Mesendoderm (in vitro differentiated cells): ENCODE measurements around the gene CHRD.
"Not testable (repeated sequence)": the region's sequence is repeated elsewhere in the genome, so short reads cannot be mapped to it uniquely, and the experiment has no call there.

Experiments
- DNase-seq: peaks from one replicate; pipeline ENCODE4 v3.0.0; 2013
- H2AK5ac ChIP-seq: 2 replicates; pipeline ENCODE4 v1.6.1; 2013; ENCODE audit warnings: low read length, inconsistent platforms
- H2BK120ac ChIP-seq: 2 replicates; pipeline ENCODE4 v1.6.1; 2013; ENCODE audit warnings: low read depth, mild to moderate bottlenecking, low read length, moderate library complexity, mixed read lengths
- H2BK15ac ChIP-seq: replicated peaks from 2 replicates; pipeline ENCODE4 v1.6.1; 2013; ENCODE audit warnings: low read depth, mild to moderate bottlenecking, moderate library complexity
- H2BK5ac ChIP-seq: 2 replicates; pipeline ENCODE4 v1.6.1; 2013; ENCODE audit warnings: low read length, inconsistent platforms
- H3K18ac ChIP-seq: 2 replicates; pipeline ENCODE4 v1.6.1; 2013; ENCODE audit warnings: mild to moderate bottlenecking, low read length, mixed read lengths
- H3K23ac ChIP-seq: one replicate; pipeline ENCODE4 v1.6.1; 2013; ENCODE audit warnings: low read length
- H3K27ac ChIP-seq: 2 replicates; pipeline ENCODE4 v1.5.1; 2013; ENCODE audit warnings: low read depth, mild to moderate bottlenecking, inconsistent platforms, low read length, moderate library complexity
- H3K27me3 ChIP-seq: 2 replicates; pipeline ENCODE4 v1.6.1; 2013; ENCODE audit warnings: low read length, control low read depth, mild to moderate bottlenecking, inconsistent platforms; ENCODE audit not compliant: insufficient read depth, poor library complexity
- H3K36me3 ChIP-seq: 2 replicates; pipeline ENCODE4 v1.6.1; 2013; ENCODE audit warnings: low read length, inconsistent platforms; ENCODE audit not compliant: control insufficient read depth, insufficient read depth
- H3K4ac ChIP-seq: one replicate; pipeline ENCODE4 v1.6.1; 2013; ENCODE audit warnings: low read depth, mild to moderate bottlenecking, low read length, moderate library complexity
- H3K4me1 ChIP-seq: 2 replicates; pipeline ENCODE4 v1.6.1; 2013; ENCODE audit warnings: low read depth, low read length, inconsistent platforms; ENCODE audit not compliant: control insufficient read depth
- H3K4me2 ChIP-seq: 2 replicates; pipeline ENCODE4 v1.6.1; 2013; ENCODE audit warnings: low read length
- H3K4me3 ChIP-seq: 2 replicates; pipeline ENCODE4 v1.5.1; 2013; ENCODE audit warnings: mild to moderate bottlenecking, low read length
- H3K56ac ChIP-seq: one replicate; pipeline ENCODE4 v1.6.1; 2013; ENCODE audit warnings: low read length
- H3K79me1 ChIP-seq: 2 replicates; pipeline ENCODE4 v1.6.1; 2013; ENCODE audit warnings: low read length, inconsistent platforms
- H3K79me2 ChIP-seq: 2 replicates; pipeline ENCODE4 v1.6.1; 2013; ENCODE audit warnings: mild to moderate bottlenecking, low read length; ENCODE audit not compliant: control insufficient read depth, insufficient read depth
- H3K9ac ChIP-seq: 2 replicates; pipeline ENCODE4 v1.6.1; 2013; ENCODE audit warnings: low read length, inconsistent platforms
- H4K5ac ChIP-seq: one replicate; pipeline ENCODE4 v1.6.1; 2013; ENCODE audit warnings: low read length
- H4K8ac ChIP-seq: one replicate; pipeline ENCODE4 v1.6.1; 2013; ENCODE audit warnings: low read depth, mild to moderate bottlenecking, control low read depth, low read length, moderate library complexity
- WGBS: extraction: QIAGEN DNeasy Blood & Tissue Kit; methylation state at CpG from one replicate; pipeline ENCODE4 v1.1.7; 2013; ENCODE audit warnings: low lambda C conversion rate, missing lambda C conversion rate; ENCODE audit not compliant: insufficient coverage; ENCODE audit errors: extremely low coverage; 5-methylcytosine and 5-hydroxymethylcytosine counted together

Gene CHRD

GRCh38 chr3:184338511-184338945 is 41.3 kb upstream of the CHRD start:
- H3K27ac ChIP-seq, result no peak overlapping the region
- no peaks in the 10 kb centered on the region for H3K79me2 ChIP-seq
- no peak overlapping the region for H3K56ac ChIP-seq
- H2BK15ac ChIP-seq, result no peak overlapping the region
- no peak overlapping the region for H3K9ac ChIP-seq
- no peak overlapping the region for H2AK5ac ChIP-seq
- no peak overlapping the region for H3K4me2 ChIP-seq
- H3K18ac ChIP-seq, result no peak overlapping the region
- no peak overlapping the region for H4K5ac ChIP-seq
- no peak overlapping the region for H4K8ac ChIP-seq
- H3K4me1 ChIP-seq, result peaks cover 3% of the 10 kb centered on the region
- peaks cover 7% of the 10 kb centered on the region for H3K36me3 ChIP-seq
- peaks cover 3% of the 10 kb centered on the region for H3K79me1 ChIP-seq
- DNase-seq, result peak; percentile 93
- H3K27me3 ChIP-seq, result no peaks in the 10 kb centered on the region
- no peak overlapping the region for H2BK5ac ChIP-seq
- no peak overlapping the region for H2BK120ac ChIP-seq
- H3K4ac ChIP-seq, result no peak overlapping the region
- WGBS, result no CpG with 5 or more reads among the region's 37 CpGs
- no peak overlapping the region for H3K4me3 ChIP-seq
- no peak overlapping the region for H3K23ac ChIP-seq

- Histone ChIP-seq H3K4me1 (peaks cover 3% of the 10 kb centered on the region), H2BK120ac (no peak overlapping the region), H2AK5ac (no peak overlapping the region), H3K4ac (no peak overlapping the region), H2BK5ac (no peak overlapping the region), H3K4me3 (no peak overlapping the region), H3K79me2 (no peaks in the 10 kb centered on the region), H3K23ac (no peak overlapping the region), H3K27me3 (no peaks in the 10 kb centered on the region), H4K8ac (no peak overlapping the region), H3K9ac (no peak overlapping the region), H3K56ac (no peak overlapping the region), H4K5ac (no peak overlapping the region), H3K4me2 (no peak overlapping the region), H2BK15ac (no peak overlapping the region), H3K36me3 (peaks cover 5% of the 10 kb centered on the region), H3K79me1 (peaks cover 3% of the 10 kb centered on the region), H3K18ac (no peak overlapping the region), H3K27ac (no peak overlapping the region)
- no CpG with 5 or more reads among the region's 8 CpGs for WGBS
- no peak for DNase-seq
These were observed 40.9 kb upstream of the CHRD start for GRCh38 chr3:184339001-184339400.

GRCh38 chr3:184339451-184340135 is 40.3 kb upstream of the CHRD start:
- H3K18ac ChIP-seq, H3K79me2 ChIP-seq, H2BK15ac ChIP-seq, H3K4me1 ChIP-seq, H4K5ac ChIP-seq, H4K8ac ChIP-seq, H3K36me3 ChIP-seq, H3K4me3 ChIP-seq, H3K23ac ChIP-seq, H3K27me3 ChIP-seq, H2AK5ac ChIP-seq, H3K9ac ChIP-seq, H3K4me2 ChIP-seq, H2BK120ac ChIP-seq, DNase-seq, H3K79me1 ChIP-seq, H3K27ac ChIP-seq, H3K4ac ChIP-seq, H3K56ac ChIP-seq, H2BK5ac ChIP-seq: not testable (repeated sequence)
- WGBS, result no CpG with 5 or more reads among the region's 19 CpGs

- H3K18ac ChIP-seq, result no peak overlapping the region
- H3K4me1 ChIP-seq, result peaks cover 4% of the 10 kb centered on the region
- H3K27me3 ChIP-seq, result no peaks in the 10 kb centered on the region
- no peak overlapping the region for H3K56ac ChIP-seq
- no peak overlapping the region for H3K23ac ChIP-seq
- peaks cover 5% of the 10 kb centered on the region for H3K36me3 ChIP-seq
- WGBS, result no CpG with 5 or more reads among the region's 7 CpGs
- H2BK5ac ChIP-seq, result no peak overlapping the region
- no peak overlapping the region for H3K4ac ChIP-seq
- H3K79me1 ChIP-seq, result no peaks in the 10 kb centered on the region
- no peak overlapping the region for H2BK120ac ChIP-seq
- no peaks in the 10 kb centered on the region for H3K79me2 ChIP-seq
- H2AK5ac ChIP-seq, result no peak overlapping the region
- H3K4me2 ChIP-seq, result no peak overlapping the region
- no peak overlapping the region for H4K8ac ChIP-seq
- no peak overlapping the region for H3K4me3 ChIP-seq
- no peak overlapping the region for H4K5ac ChIP-seq
- no peak overlapping the region for H3K9ac ChIP-seq
- DNase-seq, result no peak
- H2BK15ac ChIP-seq, result no peak overlapping the region
- H3K27ac ChIP-seq, result no peak overlapping the region
These were observed 37.9 kb upstream of the CHRD start for GRCh38 chr3:184341925-184342324.

GRCh38 chr3:184343200-184343876 is 36.5 kb upstream of the CHRD start:
- H2AK5ac ChIP-seq, result no peak overlapping the region
- no peaks in the 10 kb centered on the region for H3K79me2 ChIP-seq
- H3K36me3 ChIP-seq, result peaks cover 5% of the 10 kb centered on the region
- DNase-seq, result no peak
- no peak overlapping the region for H2BK120ac ChIP-seq
- H4K8ac ChIP-seq, result no peak overlapping the region
- no peaks in the 10 kb centered on the region for H3K79me1 ChIP-seq
- H3K4ac ChIP-seq, result no peak overlapping the region
- H3K27ac ChIP-seq, result no peak overlapping the region
- no peak overlapping the region for H3K9ac ChIP-seq
- no peak overlapping the region for H3K23ac ChIP-seq
- no peak overlapping the region for H2BK5ac ChIP-seq
- H3K4me1 ChIP-seq, result peaks cover 4% of the 10 kb centered on the region
- H3K18ac ChIP-seq, result no peak overlapping the region
- no peak overlapping the region for H3K4me2 ChIP-seq
- no peak overlapping the region for H4K5ac ChIP-seq
- H3K56ac ChIP-seq, result no peak overlapping the region
- WGBS, result no CpG with 5 or more reads among the region's 5 CpGs
- no peaks in the 10 kb centered on the region for H3K27me3 ChIP-seq
- no peak overlapping the region for H2BK15ac ChIP-seq
- H3K4me3 ChIP-seq, result no peak overlapping the region
